Measurements from ENCODE around the gene IER5. TPM values are rescaled to one million over a fixed set of nuclear protein-coding genes. Genes with fewer than 3 reads are reported as not detected.
"Not testable (repeated sequence)": the region's sequence is repeated elsewhere in the genome, so short reads cannot be mapped to it uniquely, and the experiment has no call there.

Gene IER5
- polyA plus RNA-seq (2013, experiment 1 of 2; ENCODE audit: insufficient read length) = 21.6 TPM
- 22.5 TPM for polyA plus RNA-seq (2013, experiment 2 of 2; ENCODE audit: insufficient read length)

DNA sequence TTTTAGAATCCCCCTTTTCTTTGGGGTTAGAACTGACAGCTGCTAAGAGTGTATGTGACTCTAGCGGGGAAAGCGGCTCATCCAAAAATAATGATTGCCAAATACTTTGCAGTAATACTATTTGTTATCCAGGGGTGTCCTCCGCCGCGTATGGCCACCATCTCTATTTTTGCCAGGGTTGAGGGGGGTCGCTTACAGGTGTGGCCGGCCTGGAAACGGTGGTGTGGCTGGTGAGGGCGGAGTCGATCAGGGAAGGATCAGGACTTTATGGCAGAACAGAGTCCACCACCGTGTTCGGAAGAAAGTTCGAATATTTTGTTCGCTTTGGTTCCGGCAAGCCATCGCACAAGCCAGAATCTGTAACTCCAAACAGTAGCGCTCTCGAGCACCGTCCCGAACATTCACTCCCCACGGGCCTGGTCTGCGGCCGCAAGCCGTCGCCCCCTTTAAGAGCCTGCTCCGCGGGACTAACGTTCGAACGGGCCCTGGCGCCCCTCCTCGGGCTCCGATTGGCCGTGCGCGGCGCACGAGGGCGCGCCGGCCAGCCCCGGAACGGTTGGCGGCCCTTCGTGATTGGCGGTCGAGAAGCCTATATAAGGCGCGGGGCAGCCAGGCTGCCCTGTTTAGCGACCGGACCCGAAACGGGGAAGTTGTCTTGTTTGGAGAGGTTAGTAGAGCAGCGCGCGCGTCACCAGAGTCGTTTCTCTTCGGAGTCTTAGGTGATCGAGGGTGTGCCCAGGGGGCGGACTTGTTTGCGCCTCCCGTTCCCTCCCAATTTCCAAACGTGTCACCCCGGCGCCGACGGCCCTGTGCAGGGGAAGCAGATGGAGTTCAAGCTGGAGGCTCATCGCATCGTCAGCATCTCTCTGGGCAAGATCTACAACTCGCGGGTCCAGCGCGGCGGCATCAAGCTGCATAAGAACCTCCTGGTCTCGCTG, at the start of gene IER5:
TSS of gene IER5 (plus strand) at position 622 of the 938 bp plus-strand sequence. CDS start at position 825, 203 bp downstream.
- DNase-seq = peak; percentile 96

DNA sequence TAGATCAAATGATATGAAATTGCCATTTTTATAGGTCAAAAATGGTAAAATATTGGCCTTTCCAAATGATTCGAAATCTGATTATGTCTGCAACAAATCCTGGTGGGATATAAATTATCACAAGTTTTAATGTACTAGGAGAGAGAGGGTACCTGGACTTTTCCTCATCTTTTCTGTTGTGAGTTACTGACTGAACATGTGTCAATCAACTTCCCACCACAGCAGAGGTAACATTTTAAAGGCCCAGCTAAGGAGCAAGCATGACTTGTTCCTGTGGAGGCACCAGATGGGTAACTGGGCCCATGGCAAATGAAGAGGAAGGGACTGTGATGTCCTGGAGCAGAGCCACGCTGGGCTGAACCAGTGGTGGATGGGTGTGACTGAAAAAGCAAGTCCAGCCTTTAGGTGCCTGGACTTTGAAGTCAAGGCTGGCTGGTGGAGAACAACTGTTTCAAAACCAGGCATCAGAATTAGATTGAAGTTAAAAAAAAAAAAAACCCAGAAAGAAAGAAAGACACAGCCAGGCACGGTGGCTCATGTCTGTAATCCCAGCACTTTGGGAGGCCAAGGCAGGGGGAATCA, 48.1 kb upstream of the IER5 start:
- DNase-seq = no peak

DNA sequence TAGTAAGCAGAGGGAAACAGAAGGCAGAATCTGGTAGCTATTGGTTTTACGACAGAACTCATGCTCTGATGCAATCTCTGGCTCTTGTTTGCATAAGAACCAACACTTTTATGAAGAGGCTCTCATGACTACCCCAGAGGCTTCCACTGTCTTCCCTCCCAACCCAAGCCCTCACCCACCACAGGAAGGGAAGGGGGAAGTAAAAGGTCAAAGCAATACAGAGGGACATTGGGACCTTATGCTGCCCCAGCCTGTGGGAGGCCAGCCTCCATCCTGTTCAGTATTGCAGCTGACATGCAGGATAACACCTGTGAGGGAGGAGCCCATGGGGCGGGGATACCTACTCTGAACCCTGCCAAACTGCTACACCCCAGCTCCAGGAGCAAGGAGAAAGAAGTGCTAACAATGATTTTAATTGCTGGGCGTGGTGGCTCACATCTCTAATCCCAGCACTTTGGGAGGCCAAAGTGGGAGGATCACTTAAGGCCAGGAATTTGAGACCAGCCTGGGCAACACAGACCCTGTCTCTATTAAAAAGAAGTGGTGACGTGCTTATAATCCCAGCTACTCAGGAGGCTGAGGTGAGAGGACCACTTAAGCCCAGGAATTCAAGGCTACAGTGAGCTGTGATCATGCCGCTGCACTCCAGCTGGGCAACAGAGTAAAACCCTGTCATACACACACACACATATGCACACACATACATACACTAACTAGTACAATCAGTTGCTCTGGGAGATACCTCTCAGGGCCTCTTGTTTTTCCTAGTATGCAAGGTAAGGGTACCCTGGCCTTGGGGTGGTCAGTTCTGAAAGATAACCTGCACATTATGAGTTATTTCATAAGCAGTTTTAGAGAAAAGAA, 45.2 kb upstream of the IER5 start:
- DNase-seq = no peak

DNA sequence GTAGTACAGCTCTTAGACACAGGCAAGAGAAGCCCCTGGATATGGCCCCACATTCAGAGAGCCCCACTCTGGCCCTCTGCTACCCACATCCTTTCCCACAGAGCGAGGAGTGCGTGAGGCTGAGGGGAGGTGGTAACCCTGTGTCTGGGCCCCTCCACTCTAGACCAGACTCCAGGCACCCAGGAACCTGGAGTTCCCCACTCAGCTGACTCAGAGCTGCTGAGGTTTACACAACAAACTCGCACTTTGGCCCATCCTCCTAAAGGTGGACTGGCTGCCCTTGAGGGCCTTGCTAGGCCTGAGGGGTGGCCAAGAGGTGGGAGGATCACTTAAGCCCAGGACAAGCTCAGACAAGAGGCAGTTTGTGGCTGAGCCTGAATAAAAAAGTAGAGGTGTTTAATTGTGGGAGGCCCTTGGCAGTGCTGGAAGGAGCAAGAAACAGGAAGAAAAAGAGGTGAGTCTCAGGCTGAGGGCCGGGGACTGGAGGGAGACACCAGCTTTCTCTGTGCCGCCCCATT, 44.0 kb upstream of the IER5 start:
- DNase-seq = no peak

DNA sequence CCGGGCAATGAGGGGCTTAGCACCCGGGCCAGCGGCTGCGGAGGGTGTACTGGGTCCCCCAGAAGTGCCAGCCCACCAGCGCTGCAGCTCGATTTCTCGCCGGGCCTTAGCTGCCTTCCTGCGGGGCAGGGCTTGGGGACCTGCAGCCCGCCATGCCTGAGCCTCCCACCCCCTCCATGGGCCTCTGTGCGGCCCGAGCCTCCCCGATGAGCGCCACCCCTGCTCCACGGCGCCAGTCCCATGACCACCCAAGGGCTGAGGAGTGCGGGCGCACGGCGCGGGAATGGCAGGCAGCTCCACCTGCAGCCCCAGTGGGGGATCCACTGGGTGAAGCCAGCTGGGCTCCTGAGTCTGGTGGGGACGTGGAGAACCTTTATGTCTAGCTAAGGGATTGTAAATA, 42.6 kb upstream of the IER5 start:
- DNase-seq = not testable (repeated sequence)

DNA sequence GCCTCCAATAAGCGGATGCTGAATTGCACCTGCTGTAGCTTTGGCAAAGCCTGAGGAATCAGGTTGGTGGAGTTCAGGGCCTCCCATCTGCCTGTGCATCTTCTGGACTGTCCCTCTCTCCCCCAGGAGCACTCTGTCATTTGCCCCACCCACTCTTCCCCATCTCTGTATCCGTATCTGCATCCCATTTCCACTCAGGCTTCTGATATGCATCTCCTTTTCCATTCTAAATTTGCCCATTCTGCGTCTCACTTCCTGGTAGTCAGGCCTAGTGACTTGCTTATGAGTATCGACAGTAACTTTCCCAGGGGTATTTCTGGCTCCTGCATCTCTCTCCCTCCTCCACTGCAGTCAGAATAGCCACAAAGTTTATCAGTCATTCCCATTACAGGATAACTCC, 39.1 kb upstream of the IER5 start:
- no peak for DNase-seq

DNA sequence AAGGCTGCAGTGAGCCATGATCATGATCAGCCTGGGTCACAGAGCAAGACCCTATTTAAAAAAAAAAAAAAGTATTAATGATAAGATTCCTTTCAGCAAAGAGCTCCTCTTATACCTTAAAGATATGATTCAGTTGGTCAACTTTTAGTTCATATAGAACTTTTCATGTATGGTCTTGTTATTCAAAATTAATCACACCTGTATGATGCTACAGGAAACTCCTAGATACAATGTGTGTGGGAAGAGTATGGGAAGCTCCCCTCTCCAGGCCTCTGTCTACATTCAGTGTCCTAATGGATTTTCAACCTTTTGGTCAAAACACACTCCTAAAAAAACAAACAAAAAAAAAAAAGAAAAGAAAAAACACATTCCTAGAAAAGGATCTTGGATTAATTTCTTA, 37.6 kb upstream of the IER5 start:
- no peak for DNase-seq

DNA sequence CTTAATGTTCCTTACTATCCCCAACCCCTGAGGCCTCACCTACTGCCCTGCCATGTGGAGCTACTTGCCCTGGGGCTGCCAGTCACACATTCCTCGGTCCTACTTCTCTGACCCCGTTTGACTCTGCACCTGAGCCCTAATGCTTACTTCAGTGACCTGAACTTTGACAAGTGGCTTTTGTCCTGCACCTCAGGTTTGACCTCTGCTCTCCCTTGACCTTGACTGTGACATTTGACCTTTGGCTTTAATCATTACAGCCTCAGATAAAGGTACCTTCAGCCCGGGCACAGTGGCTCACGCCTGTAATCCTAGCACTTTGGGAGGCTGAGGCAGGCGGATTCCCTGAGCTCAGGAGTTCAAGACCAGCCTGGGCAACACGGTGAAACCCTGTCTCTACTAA, 31.9 kb upstream of the IER5 start:
- DNase-seq = no peak

DNA sequence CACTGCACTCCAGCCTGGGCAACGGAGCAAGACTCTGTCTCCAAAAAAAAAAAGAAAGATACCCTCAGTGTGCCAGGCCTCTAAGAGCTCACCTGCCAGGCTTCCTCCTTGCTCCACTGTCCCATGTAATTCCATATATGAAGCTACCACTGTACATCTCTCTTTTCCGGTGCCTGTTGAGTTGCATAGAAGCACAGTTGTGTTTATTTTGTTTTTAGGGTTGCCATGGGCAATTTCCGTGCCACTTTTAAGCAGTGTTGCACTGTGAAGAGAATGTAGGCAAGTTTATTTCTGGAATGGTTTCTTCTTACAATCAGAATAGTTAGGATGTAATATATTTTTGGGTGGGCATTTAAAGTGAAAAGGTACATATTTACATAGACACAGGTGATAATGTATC, 31.4 kb upstream of the IER5 start:
- DNase-seq = no peak

DNA sequence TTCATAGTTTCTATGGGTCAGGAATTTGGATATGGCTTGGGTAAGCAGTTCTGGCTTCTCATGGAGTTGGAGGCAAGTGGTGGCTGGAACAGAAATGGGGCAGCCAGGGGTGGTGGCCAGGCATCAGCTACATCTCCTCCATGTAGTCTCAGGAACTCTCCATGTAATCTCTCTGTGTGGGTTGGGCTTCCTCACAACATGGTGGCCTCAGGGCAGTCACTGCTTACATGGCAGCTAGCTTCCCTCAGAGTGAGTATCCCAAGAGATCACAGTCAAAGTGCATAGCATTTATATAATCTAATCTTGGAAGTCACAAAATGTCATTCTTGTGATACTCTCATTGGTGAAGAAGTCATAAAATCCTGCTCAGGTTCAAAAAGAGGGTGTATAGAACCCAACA, 29.1 kb upstream of the IER5 start:
- DNase-seq = no peak

DNA sequence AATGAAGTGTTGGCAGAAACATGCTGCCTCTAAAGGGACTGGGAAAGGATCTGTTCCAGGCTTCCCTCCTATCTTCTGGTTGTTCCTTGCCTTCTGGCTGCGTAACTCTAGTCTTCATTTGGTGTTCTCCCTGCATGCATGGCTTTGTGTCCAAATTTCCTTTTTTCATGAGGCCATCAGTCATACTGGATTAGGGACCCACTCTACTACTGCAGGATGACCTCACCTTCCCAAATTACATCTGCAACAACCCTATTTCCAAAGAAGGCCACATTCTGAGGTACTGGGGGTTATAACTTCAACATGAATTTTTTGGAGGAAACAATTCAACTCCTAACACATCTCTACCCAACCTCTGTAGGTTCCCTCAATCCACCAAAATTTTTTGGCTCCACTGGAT, 28.4 kb upstream of the IER5 start:
- no peak for DNase-seq

DNA sequence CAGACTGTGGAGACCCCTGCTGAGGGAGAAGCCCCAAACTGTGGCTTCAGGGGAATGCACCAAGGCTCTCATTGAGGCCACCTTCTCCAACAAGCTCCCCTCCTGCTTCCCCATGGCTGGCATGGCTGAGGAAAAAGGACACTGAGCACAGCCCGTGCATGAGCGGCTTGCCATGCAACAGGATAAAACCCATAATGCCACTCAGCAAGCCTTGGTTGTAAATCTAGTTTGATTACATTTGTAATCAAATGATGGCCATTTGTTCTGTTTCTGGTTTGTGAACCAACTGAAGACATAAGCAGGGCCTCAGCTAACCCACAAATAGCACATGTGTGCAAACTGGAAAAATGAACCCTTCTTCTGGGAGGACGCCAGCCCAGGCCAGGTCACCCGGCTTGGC, 27.6 kb upstream of the IER5 start:
- not testable (repeated sequence) for DNase-seq

DNA sequence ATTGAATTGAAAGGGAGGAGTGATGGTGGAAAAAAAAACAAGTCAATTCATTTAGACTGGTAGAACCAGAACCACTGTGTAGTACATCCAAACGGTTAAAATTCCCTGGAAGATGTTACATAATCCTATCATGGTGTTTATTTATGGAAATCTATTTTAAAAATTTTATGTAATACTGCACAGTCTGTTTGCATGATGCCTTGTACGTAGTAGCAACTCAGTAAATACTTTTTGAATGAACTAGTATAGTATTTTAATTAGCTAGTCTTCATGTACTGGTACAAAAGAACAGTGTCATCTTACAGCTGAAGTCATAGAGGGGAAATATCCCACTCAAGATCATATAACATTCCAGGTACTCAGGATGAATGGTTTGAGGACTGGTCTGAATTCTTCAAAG, 27.0 kb upstream of the IER5 start:
- no peak for DNase-seq

DNA sequence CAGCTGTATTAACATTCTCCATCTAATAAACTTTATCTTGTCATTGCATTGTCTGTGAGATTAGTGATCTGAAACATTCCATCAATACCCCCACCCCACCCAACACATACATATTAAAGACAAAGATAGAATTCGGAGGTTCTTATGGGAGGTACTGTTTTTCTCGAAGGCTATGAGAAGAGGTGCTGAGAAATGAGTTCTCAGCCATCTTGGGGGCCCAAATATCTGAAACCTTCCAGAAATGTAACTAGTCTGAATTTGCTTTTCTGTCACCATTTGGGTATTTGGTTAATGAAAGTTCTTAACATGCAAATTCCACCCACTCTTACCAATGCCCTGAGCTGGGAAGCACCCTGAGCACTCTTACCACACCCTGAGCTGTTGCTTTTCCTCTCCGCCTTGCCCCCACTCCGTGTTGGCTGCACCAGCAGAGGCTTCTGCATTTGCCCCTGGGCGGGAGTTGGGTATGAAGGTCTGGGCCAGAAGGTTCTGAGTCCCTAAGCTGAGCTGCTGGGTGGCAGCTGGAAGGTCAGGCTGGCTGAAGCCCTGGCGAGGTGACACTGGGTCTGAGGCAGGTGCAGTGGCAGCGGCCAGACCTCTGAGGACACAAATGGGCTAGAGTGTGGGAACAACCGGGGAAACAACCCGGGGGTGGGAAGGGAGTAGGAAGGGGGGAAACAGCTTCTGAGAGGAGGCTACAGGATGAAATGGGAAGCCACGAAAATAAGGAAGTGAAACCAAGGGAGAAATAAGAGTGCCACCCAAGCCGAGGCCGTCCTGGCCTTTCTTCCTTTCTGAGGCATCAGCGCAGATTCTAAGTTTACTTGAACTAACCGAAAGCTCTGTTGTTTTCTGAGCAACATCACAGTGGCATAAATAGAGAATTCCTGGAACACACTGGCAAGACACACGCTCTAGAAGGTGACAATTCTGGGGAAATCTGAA, 26.3 kb upstream of the IER5 start:
- no peak for DNase-seq

DNA sequence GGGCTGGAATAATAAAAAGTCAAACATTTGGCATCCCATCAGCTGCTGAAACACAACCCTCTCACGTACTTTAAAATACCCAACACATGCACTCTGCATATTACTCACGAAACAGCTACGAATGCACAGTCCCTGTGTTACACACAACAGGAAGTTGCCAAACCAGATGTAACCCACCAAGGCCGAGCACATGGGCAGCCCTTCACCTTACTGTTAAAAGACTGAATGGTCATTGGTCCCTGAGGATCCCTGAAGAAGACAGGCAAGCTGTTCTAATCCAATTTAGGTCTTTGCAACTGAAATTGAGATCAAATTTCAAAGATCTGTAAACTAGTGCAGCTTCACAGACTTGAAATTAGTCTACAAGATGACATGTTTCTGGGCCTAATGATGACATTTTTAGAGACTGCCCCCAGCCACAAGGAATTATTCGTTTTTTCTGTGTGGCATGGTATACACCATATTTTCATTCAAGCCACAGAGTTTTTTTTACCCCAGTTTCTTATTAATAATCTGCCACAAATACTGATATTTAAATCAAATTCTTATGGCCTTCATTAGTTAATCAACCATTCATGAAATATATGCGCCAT, 25.6 kb upstream of the IER5 start:
- peak; percentile 68 for DNase-seq

DNA sequence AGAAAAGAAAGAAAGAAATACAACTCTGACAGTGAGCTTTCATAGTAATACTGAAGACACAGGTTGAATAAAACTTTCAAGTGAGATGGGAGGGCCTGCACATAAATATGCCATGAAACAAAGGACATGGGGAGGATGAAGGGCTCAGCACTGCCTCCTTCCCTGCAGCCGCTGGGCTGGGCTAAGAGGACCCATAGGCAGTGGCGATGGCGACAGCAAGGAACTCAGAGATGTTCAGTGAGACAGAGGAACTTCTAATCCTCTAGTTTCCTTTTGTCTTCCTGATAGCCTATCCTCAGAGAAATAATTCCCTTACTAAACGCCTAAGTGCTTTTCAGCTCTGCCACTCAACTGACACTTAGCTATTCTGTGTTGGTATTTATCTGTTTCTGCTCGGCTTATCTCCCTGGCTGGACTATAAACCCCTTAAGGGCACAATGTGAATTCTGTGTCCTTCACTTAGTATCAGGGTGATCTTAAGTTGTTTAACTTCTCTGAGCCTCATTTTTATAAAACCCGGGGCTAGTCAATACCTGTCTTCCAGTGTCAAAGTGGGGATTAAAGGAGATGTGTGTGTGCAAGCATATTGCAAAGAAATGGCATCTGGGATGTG, 24.4 kb upstream of the IER5 start:
- no peak for DNase-seq

DNA sequence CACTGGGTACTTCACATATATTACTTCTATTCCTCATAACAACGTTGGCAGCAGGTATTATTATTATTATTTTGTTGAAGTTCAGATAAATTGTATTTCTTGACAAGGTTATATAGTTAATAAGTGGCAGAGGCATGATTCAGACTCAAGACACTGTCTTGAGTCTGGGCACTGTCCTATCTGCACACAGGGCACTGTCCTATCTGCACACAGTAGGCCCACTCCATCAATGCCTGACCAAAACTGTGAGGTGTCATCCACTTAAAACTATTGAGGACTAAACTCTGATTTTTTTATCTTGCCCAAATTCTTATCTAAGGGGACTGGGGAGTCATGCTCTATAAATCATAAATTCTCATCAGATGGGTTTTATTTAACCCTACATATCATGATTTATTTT, 23.8 kb upstream of the IER5 start:
- DNase-seq = no peak

DNA sequence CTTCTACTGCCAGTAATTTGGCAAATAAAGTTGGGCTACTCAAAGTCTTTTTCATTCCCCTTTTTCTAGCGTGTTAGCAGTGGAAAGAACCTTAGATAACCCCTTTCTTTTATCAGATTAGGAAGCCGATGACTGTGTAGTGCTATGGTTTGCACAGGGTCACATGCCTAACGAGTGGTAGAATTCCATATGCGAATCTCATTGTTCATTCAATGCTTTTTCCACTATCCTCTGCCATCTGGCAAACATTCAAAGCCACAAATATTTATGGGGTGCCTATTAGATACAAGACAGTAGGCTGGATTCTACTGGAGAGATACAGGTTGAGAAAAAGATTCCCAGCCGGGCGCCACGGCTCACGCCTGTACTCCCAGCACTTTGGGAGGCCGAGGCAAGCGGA, 14.9 kb upstream of the IER5 start:
- peak; percentile 95 for DNase-seq

DNA sequence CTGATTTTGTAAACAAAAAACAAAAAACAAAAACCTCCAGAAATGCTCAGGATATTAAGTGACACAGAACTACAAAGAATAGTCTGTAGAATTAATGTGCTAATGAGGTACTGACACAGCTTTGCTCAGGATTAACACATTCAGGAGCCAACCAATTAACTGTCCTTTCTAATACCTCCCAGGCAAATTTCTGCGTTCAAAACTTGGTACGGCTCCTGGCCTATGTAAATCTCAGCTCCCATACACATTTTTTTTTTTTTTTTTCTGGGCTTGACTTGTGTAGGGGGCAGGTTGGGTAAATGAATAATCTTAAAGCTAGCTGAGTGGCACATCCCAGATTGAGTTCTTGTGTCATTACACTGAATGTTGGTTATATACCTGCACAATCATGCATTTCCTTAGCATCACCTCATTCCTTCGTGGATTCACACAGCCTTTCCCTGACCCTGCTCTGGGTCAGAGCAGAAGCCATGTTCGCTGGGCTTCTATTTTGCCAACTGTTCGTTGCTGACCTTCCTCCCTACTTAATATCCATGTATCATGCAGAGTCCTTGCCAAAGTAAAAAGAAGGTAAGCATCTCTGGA, 12.6 kb upstream of the IER5 start:
- DNase-seq = no peak

DNA sequence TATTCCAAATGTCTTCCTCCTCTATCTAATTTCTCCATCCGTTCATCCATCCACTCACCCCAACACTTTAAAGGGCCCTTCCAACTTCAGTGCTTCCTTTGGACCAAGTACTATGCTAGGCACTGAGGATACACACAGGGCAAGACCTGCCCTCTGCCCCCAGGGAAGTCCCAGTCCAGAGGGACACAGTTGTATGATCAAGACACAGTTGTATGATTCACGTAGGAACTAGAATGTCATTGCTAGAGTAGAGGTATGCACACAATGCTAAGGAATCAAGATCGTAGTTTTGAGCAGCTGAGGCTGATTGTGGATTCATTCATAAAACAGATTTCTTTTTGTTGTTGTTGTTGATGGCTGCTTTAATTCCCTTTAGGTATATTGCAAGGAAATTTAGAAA, 11.6 kb upstream of the IER5 start:
- no peak for DNase-seq
